HCT116 (cell line): ENCODE data around the gene ZNF334. TPM values are rescaled to one million over a fixed set of nuclear protein-coding genes. Genes with fewer than 3 reads are reported as not detected.

ENCODE experiments used
- ATAC-seq: fragments of 200-7000 bp; cut with Tn5 transposase; 2 replicates; pipeline ENCODE4 v1.9.1; 2020; ENCODE audit warnings: mild to moderate bottlenecking, moderate library complexity
- BruUV-seq: library from RNA; stranded (reverse); fragments of 400-500 nt; replicated peaks from 2 replicates; lab custom pipeline; 2021; lab: Mats Ljungman, UMichigan
- CTCF ChIA-PET: fragments of 300-600 bp; sonication (Branson Sonifier 250); formaldehyde crosslinking; loops from one replicate; lab custom pipeline; 2021; ENCODE audit warnings: antibody characterized with exemption; lab: Charles Lee
- POLR2A ChIA-PET: fragments of 300-600, 350-600 bp; sonication (Branson Sonifier 250); formaldehyde crosslinking; loops from one replicate; lab custom pipeline; 2021; ENCODE audit warnings: antibody characterized with exemption; lab: Charles Lee
- RAD21 ChIA-PET, 2 experiments: fragments of 300-600 bp; sonication (Branson Sonifier 250); formaldehyde crosslinking; loops; one replicate each; lab custom pipeline; 2023; ENCODE audit warnings: low total read pairs in 2 of 2; ENCODE audit not compliant: uncharacterized antibody in 2 of 2, unreplicated experiment in 2 of 2, low non-redundant PET in 1 of 2; lab: Charles Lee
- DNase-seq: peaks from one replicate; pipeline ENCODE4 v3.0.0-alpha.2; 2010; ENCODE audit warnings: low read depth, low spot score
- H2AFZ ChIP-seq: fragments of 200-600 bp; shearing (Covaris generic), sonication (generic); 2 replicates; pipeline ENCODE4 v1.6.1; 2017; ENCODE audit warnings: low read depth, mixed run types, mixed read lengths, antibody characterized with exemption, low read length; ENCODE audit not compliant: poor library complexity, severe bottlenecking
- H3K27ac ChIP-seq: 2 replicates; pipeline ENCODE4 v1.5.1; 2012; ENCODE audit warnings: low read depth, low read length
- H3K27me3 ChIP-seq: fragments of 200-600 bp; sonication (generic); 2 replicates; pipeline ENCODE4 v1.6.1; 2016; ENCODE audit warnings: mixed run types, low read length, mixed read lengths; ENCODE audit not compliant: insufficient read depth
- H3K36me3 ChIP-seq, 2 experiments: fragments of 200-500 bp in 1 of 2; fragments of 200-600 bp in 1 of 2; sonication (Bioruptor generic) in 1 of 2; sonication (generic) in 1 of 2; 2 replicates each; pipeline versions ENCODE4 v1.5.1 to v1.6.1; 2014 to 2016; ENCODE audit warnings: low read length in 2 of 2, inconsistent platforms in 1 of 2, mixed read lengths in 1 of 2, mixed run types in 1 of 2; ENCODE audit not compliant: insufficient read depth in 2 of 2, control insufficient read depth in 1 of 2
- H3K4me1 ChIP-seq, 2 experiments: fragments of 200-600 bp in 1 of 2; sonication (generic) in 1 of 2; 2 replicates each; pipeline versions ENCODE4 v1.5.1 to v1.6.1; 2012 to 2017; ENCODE audit warnings: low read length in 2 of 2, inconsistent platforms in 1 of 2, mild to moderate bottlenecking in 1 of 2, mixed read lengths in 1 of 2, mixed run types in 1 of 2, moderate library complexity in 1 of 2; ENCODE audit not compliant: insufficient read depth in 2 of 2, control insufficient read depth in 1 of 2
- H3K4me2 ChIP-seq: fragments of 200-600 bp; sonication (generic); 2 replicates; pipeline ENCODE4 v1.6.1; 2017; ENCODE audit warnings: mixed run types, low read length, mixed read lengths
- H3K4me3 ChIP-seq, 2 experiments: fragments of 200-600 bp in 1 of 2; sonication (generic) in 1 of 2; replicated peaks in 1 of 2; 2 replicates each; pipeline ENCODE4 v1.5.1; 2011 to 2016; ENCODE audit warnings: low read length in 2 of 2, control low read depth in 1 of 2, low read depth in 1 of 2, mild to moderate bottlenecking in 1 of 2, mixed read lengths in 1 of 2, mixed run types in 1 of 2
- H3K79me2 ChIP-seq: fragments of 200-600 bp; sonication (generic); 2 replicates; pipeline ENCODE4 v1.6.1; 2017; ENCODE audit warnings: mild to moderate bottlenecking, mixed run types, low read length, moderate library complexity, mixed read lengths; ENCODE audit not compliant: insufficient read depth
- H3K9ac ChIP-seq: fragments of 200-600 bp; sonication (generic); 2 replicates; pipeline ENCODE4 v1.6.1; 2016; ENCODE audit warnings: low read length, mixed read lengths
- H3K9me2 ChIP-seq: fragments of 200-600 bp; sonication (generic), shearing (Covaris generic); 2 replicates; pipeline ENCODE4 v1.6.1; 2017; ENCODE audit warnings: mixed run types, mild to moderate bottlenecking, moderate library complexity; ENCODE audit not compliant: insufficient read depth
- H3K9me3 ChIP-seq, 2 experiments: fragments of 200-500 bp in 1 of 2; fragments of 200-600 bp in 1 of 2; sonication (Bioruptor generic) in 1 of 2; sonication (generic) in 1 of 2; 2 replicates each; pipeline ENCODE4 v1.6.1; 2014 to 2017; ENCODE audit warnings: low read length in 2 of 2, mixed read lengths in 2 of 2, inconsistent platforms in 1 of 2, low read depth in 1 of 2, mild to moderate bottlenecking in 1 of 2, mixed run types in 1 of 2, moderate library complexity in 1 of 2; ENCODE audit not compliant: control insufficient read depth in 1 of 2, insufficient read depth in 1 of 2
- H4K20me1 ChIP-seq: fragments of 200-600 bp; sonication (generic), shearing (Covaris generic); 2 replicates; pipeline ENCODE4 v1.6.1; 2017; ENCODE audit warnings: mixed run types, mild to moderate bottlenecking, moderate library complexity; ENCODE audit not compliant: insufficient read depth
- CBX3 ChIP-seq: IDR thresholded peaks from 2 replicates; pipeline ENCODE4 v1.6.1; 2012; ENCODE audit warnings: low read depth
- CEBPB ChIP-seq: IDR thresholded peaks from 2 replicates; pipeline ENCODE4 v1.6.1; 2012; ENCODE audit warnings: low read depth
- EGR1 ChIP-seq: IDR thresholded peaks from 2 replicates; pipeline ENCODE4 v1.6.1; 2012; ENCODE audit warnings: low read depth
- ELF1 ChIP-seq: IDR thresholded peaks from 2 replicates; pipeline ENCODE4 v1.6.1; 2012; ENCODE audit warnings: low read depth, borderline replicate concordance
- EZH2phosphoT487 ChIP-seq: fragments of 200-600 bp; IDR thresholded peaks from 2 replicates; pipeline ENCODE4 v1.6.1; 2018; ENCODE audit warnings: antibody characterized with exemption, borderline replicate concordance
- FOSL1 ChIP-seq: IDR thresholded peaks from 2 replicates; pipeline ENCODE4 v1.6.1; 2012; ENCODE audit warnings: low read depth
- POLR2A ChIP-seq: IDR thresholded peaks from 2 replicates; pipeline ENCODE4 v1.7.0; 2011; ENCODE audit warnings: borderline replicate concordance; ENCODE audit not compliant: insufficient read depth, insufficient read length; ENCODE audit errors: extremely low read depth
- RAD21 ChIP-seq: IDR thresholded peaks from 2 replicates; pipeline ENCODE4 v1.6.1; 2012; ENCODE audit warnings: low read depth, mild to moderate bottlenecking
- SIN3A ChIP-seq: IDR thresholded peaks from 2 replicates; pipeline ENCODE4 v1.6.1; 2012; ENCODE audit warnings: low read depth
- SRF ChIP-seq: IDR thresholded peaks from 2 replicates; pipeline ENCODE4 v1.6.1; 2012; ENCODE audit warnings: low read depth
- ZBTB33 ChIP-seq: IDR thresholded peaks from 2 replicates; pipeline ENCODE4 v1.6.1; 2011; ENCODE audit warnings: mild to moderate bottlenecking, low read length, moderate library complexity; ENCODE audit not compliant: insufficient replicate concordance; ENCODE audit errors: extremely low read depth
- ZFX ChIP-seq: fragments of 450-650 bp; IDR thresholded peaks from 2 replicates; pipeline ENCODE4 v1.6.1; 2017
- ZNF274 ChIP-seq: fragments of 200-500 bp; sonication (Bioruptor generic); IDR thresholded peaks from 2 replicates; pipeline ENCODE4 v1.6.1; 2014; ENCODE audit warnings: mild to moderate bottlenecking, low read depth, low read length, inconsistent platforms
- intact Hi-C: fragments of 100-400 bp; cut with micrococcal nuclease; formaldehyde crosslinking; loops from 2 replicates; pipeline ENCODE4 v1.10.0; 2022
- total RNA-seq: library from RNA; stranded (reverse); gene quantifications from one replicate; pipeline ENCODE4 v1.2.1, GENCODE V29; 2021; ENCODE audit not compliant: unreplicated experiment
- TF ChIP-seq, protein P1 (sequence below): IDR thresholded peaks from 2 replicates; pipeline ENCODE4 v1.6.1; 2012; ENCODE audit warnings: low read depth

The ZNF334 gene
- total RNA-seq, 1 experiment from 2014 or later, result not detected

- intact Hi-C loops, result no loop called here
- Histone ChIP-seq H3K4me1 (peaks cover 4 to 8% of the 10 kb centered on the region in 2 experiments; a peak in 2 of 4 replicates), H3K9me3 (no peaks in the 10 kb centered on the region), H3K79me2 (no peaks in the 10 kb centered on the region), H3K9ac (no peak overlapping the region), H3K4me2 (no peak overlapping the region)
- no TSS peak for BruUV-seq
- POLR2A ChIA-PET, result no interaction called here
- ATAC-seq (no peak), DNase-seq (no peak)
- TF ChIP-seq ZNF274 (no peak), FOSL1 (no peak)
- TF ChIP-seq, all 23 proteins: peak for 0
- no peaks in the 10 kb centered on the region for H4K20me1 ChIP-seq
- no peak overlapping the region for H3K4me3 ChIP-seq
- H3K9me2 ChIP-seq, result no peaks in the 10 kb centered on the region
- no peaks in the 10 kb centered on the region for H3K36me3 ChIP-seq
- H2AFZ ChIP-seq, result no peak overlapping the region
- ChIA-PET CTCF (interaction anchor here (0.9 kb wide), 1 partner anchor 25 kb away, joined by 3 read pairs; no protein-coding TSS in a partner anchor), RAD21 (no interaction called here)
- no peak overlapping the region for H3K27ac ChIP-seq
- no peaks in the 10 kb centered on the region for H3K27me3 ChIP-seq
Measured at GRCh38 chr20:46557231-46557956, 44.0 kb upstream of the ZNF334 start.

- intact Hi-C loops, result no loop called here
- H3K9ac ChIP-seq, result no peak overlapping the region
- H3K27ac ChIP-seq, result no peak overlapping the region
- ATAC-seq (no peak), DNase-seq (no peak)
- no peak overlapping the region for H2AFZ ChIP-seq
- ChIA-PET POLR2A (no interaction called here), RAD21 (no interaction called here), CTCF (interaction anchor here (1.1 kb wide), 1 partner anchor 17 kb away, joined by 3 read pairs; no protein-coding TSS in a partner anchor)
- no peaks in the 10 kb centered on the region for H3K9me3 ChIP-seq
- no peaks in the 10 kb centered on the region for H3K79me2 ChIP-seq
- 0 out of 4 replicates have a peak, but pooled peaks cover 0 to 3% of the 10 kb centered on the region in 2 experiments for H3K4me1 ChIP-seq
- H4K20me1 ChIP-seq, result no peaks in the 10 kb centered on the region
- H3K36me3 ChIP-seq, result no peaks in the 10 kb centered on the region
- H3K4me2 ChIP-seq, result no peak overlapping the region
- H3K4me3 ChIP-seq, result no peak overlapping the region
- BruUV-seq, result no TSS peak
- no peaks in the 10 kb centered on the region for H3K9me2 ChIP-seq
- H3K27me3 ChIP-seq, result 0 out of 2 replicates have a peak, but pooled peaks cover 1% of the 10 kb centered on the region
- TF ChIP-seq CEBPB (no peak), ZBTB33 (no peak), ZFX (no peak), SIN3A (no peak), ZNF274 (no peak), RAD21 (no peak), POLR2A (no peak), ELF1 (no peak), CBX3 (no peak), EGR1 (no peak), SRF (no peak), EZH2phosphoT487 (no peak)
- TF ChIP-seq, protein P1, sequence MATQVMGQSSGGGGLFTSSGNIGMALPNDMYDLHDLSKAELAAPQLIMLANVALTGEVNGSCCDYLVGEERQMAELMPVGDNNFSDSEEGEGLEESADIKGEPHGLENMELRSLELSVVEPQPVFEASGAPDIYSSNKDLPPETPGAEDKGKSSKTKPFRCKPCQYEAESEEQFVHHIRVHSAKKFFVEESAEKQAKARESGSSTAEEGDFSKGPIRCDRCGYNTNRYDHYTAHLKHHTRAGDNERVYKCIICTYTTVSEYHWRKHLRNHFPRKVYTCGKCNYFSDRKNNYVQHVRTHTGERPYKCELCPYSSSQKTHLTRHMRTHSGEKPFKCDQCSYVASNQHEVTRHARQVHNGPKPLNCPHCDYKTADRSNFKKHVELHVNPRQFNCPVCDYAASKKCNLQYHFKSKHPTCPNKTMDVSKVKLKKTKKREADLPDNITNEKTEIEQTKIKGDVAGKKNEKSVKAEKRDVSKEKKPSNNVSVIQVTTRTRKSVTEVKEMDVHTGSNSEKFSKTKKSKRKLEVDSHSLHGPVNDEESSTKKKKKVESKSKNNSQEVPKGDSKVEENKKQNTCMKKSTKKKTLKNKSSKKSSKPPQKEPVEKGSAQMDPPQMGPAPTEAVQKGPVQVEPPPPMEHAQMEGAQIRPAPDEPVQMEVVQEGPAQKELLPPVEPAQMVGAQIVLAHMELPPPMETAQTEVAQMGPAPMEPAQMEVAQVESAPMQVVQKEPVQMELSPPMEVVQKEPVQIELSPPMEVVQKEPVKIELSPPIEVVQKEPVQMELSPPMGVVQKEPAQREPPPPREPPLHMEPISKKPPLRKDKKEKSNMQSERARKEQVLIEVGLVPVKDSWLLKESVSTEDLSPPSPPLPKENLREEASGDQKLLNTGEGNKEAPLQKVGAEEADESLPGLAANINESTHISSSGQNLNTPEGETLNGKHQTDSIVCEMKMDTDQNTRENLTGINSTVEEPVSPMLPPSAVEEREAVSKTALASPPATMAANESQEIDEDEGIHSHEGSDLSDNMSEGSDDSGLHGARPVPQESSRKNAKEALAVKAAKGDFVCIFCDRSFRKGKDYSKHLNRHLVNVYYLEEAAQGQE, result no peak
Measured at GRCh38 chr20:46555370-46555956, 42.1 kb upstream of the ZNF334 start.
